ENCODE data around the gene SENP5.
"Not testable (repeated sequence)": the region's sequence is repeated elsewhere in the genome, so short reads cannot be mapped to it uniquely, and the experiment has no call there.

DNA sequence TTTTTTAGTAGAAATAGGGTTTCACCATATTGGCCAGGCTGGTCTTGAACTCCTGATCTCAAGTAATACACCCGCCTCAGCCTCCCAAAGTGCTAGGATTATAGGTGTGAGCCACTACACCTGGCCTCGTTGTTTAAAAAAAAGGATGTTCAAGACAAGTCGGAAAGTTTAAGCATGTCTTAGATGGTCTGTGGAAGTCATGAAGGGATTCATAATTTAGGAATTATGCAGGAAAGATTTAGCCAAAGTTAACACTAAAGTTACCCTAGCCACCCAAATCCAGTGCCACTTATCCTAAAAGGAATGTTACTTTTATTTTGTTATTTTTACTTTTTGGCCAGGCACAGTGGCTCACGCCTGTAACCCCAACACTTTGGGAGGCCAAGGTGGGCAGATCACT lies 19.3 kb upstream of the SENP5 start:
- TF ChIP-seq YY1 (IDR thresholded peaks at IDR 0.05; ENCODE audit: insufficient read depth, insufficient read length); SUZ12 (IDR thresholded peaks at IDR 0.05; ENCODE audit: extremely low read depth, insufficient read depth, insufficient read length); ZNF274 (IDR thresholded peaks at IDR 0.05; ENCODE audit: low read depth, low read length): not testable (repeated sequence)
